GM19099 (cell line): ENCODE measurements around the gene KIF6.

ENCODE experiments used
- POLR2A ChIP-seq: IDR thresholded peaks from 3 replicates; pipeline ENCODE4 v1.6.1; 2011; ENCODE audit warnings: low read depth; ENCODE audit not compliant: insufficient read length; ENCODE audit errors: extremely low read depth

Gene KIF6

GRCh38 chr6:39400026-39400425, 325.2 kb downstream of the KIF6 start:
- TF ChIP-seq POLR2A, result no peak

- no peak for TF ChIP-seq POLR2A
Observed at GRCh38 chr6:39396854-39397253, 328.4 kb downstream of the KIF6 start.

DNA sequence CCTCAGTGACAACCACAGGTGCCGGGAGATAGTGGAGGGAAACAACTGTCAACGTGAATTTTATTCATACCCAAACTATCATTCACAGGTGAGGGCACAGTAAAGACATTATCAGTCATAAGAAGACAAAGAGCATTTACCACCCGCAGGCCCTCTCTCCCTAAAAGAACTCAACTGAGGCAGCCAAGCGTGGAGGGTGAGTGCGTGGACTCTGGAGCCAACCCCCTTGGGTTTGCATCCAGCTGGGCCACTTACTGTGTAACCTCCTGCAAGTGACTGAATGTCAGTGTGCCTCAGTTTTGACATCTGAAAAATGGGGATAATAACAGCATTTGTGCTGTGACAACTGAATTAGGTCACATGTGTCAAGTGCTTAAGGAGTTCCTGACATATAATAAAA, 332.1 kb downstream of the KIF6 start:
- no peak for TF ChIP-seq POLR2A

DNA sequence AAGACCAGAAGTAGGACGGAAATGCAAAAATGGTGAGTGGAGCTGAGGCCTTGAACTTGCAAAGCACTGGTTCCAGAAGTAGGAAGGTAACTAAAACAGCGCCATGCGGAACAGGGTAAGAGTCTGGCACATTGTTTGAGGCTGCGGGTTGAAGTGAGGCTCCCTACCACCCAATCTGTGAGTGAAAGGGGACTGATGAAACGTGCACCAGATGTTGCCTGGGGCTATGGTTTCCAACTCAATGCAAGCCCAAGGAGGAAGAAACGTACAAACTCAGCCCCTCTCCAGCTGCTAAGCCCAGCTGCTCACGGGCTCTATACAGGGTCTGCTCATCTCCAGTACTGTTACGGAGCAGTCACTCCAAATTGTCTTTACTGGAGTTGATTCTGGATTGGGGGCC, 334.0 kb downstream of the KIF6 start:
- TF ChIP-seq POLR2A, result no peak

DNA sequence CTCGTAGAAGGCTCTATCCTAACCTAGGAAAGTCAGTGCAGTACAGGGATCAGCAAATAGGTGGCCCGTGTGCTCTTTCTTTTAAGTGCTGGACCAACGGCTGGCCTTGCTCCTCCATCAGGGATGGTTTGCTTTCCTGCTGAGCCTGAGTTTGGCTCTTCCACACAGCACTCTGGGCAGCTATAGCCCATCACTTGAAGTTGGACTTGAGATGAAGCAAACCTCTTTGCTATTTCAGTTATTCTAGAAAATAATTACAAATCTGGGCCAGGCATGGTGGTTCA, 335.8 kb downstream of the KIF6 start:
- TF ChIP-seq POLR2A, result no peak

DNA sequence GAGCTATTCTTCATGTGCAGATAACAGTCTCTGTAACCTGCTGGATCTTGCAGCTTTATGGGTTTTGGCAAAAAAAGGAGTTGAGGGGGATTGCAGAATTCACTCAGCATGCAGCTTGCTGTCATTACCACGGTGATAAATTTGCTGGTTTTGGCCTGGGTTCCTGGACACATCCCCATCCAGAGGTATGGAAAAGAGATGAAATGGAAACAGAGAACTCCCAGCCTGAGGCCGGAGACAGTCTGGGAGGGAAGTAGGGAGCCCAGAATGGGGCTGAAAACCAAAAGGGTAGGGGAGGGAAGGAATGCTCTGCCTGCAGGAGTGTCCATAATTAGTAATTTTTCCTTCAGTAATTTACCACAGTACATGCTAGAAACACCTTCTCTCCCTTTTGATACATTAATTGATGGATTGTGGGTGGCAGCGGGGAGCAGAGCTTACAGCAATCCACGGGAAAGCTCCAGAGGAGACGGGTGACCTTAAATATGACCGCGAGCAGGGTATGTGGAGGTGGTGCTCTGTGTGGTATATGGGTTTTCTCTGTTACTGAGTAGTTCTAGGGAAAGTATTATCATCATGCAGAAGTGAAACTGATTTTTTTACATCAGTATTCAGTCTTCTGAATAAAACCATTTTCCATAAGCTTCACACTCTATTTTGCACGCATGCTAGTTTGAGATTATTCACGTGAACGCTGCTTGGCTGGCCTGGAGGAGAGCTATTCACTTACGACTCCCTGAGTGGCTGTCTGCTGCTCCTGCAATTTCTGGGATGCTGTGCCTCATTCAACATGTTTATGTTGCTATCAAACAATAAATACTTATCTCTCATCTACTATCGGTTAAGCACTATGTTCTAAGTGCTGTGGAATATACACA, 336.4 kb downstream of the KIF6 start:
- no peak for TF ChIP-seq POLR2A

DNA sequence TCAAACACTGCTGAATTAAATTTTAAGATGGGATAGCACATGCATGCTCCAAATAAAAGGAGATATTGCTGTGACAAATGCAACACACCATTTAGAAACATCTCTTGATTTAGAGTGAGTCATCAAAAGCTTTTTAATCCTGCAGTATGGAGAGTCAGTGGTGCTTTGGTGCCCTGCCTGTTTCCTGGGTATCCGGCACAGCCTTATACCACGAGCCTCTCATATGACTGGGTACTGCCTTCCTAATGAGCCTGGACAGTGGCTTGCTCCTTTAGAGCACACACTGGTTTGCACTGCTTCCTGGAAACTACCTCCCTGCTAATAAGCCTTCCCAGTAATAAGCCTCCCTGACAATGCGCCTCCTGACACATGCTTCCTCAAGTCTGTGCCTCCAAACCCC, 337.4 kb downstream of the KIF6 start:
- TF ChIP-seq POLR2A, result no peak

GRCh38 chr6:39386487-39386886, 338.7 kb downstream of the KIF6 start:
- TF ChIP-seq POLR2A, result no peak

GRCh38 chr6:39381550-39382140, 343.6 kb downstream of the KIF6 start:
- TF ChIP-seq POLR2A, result no peak

- TF ChIP-seq POLR2A, result no peak
Observed at GRCh38 chr6:39380837-39381549, 344.2 kb downstream of the KIF6 start.

DNA sequence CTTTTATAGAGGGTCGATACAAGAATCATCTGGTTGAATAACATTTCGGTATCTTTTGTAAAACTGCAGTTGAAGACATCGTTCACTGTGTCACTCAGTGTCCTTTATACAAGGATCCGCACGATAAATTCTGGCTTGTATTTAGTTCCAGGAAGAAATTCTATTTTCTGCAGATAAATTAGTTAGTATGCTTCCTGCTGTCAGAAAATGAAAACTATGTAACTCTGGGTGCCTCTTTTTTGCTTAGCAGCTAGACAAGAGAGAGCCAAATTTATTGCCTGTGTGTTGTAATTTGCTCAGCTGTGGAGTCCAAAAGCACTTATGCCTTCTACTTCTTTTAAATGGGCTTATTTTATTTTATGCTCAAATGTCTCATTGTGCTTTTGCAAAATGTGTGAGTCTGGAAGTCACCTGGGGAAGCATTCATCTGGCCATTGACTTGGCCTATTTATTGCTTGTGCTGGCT, 346.2 kb downstream of the KIF6 start:
- TF ChIP-seq POLR2A, result no peak

GRCh38 chr6:39378175-39378959, 346.8 kb downstream of the KIF6 start:
- no peak for TF ChIP-seq POLR2A

GRCh38 chr6:39377539-39377950, 347.7 kb downstream of the KIF6 start:
- TF ChIP-seq POLR2A, result no peak

DNA sequence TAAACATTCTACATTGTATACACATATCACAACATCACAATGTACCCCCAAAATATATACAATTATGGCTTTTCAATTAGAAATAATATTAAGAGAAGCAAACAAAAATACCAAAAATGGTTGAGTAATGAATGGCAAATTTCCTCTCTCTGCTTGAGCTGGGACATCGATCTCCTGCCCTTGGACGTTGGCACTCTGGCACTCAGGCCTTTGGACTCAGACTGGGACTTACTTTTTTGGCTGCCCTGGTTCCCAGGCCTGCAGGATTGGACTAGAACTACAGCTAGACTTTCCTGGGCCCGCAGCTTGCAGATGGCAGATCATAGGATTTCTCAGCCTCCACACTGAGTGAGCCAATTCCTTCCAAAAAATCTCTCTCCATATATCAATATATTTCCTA, 349.8 kb downstream of the KIF6 start:
- TF ChIP-seq POLR2A, result no peak

DNA sequence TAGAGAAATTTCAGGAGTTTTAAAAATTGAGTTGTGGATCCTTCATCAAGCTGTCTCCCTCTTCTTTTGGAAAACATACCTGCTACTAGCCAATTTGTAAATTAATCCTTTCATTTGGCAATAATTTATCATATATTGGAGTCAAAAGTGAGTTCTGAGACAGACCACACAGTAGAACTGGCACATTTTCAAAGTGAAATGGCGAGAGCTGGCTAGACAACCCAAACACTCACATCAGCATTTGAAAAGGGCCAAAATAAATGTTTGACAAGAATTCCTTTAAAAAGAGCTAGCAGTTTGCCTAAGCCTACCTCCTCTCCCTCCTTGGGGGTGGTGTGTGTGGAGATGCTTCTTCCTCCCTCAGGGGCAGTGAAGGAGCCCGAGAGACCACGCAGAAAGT, 354.8 kb downstream of the KIF6 start:
- TF ChIP-seq POLR2A, result no peak
